HG03139 (cell line): ENCODE measurements around the gene SLC16A7.
"Not testable (repeated sequence)": the region's sequence is repeated elsewhere in the genome, so short reads cannot be mapped to it uniquely, and the experiment has no call there.

Source experiments
- ATAC-seq: cut with Tn5 transposase; IDR thresholded peaks from one replicate; pipeline ENCODE4 v1.9.1; 2021; ENCODE audit not compliant: unreplicated experiment

SLC16A7 gene

DNA sequence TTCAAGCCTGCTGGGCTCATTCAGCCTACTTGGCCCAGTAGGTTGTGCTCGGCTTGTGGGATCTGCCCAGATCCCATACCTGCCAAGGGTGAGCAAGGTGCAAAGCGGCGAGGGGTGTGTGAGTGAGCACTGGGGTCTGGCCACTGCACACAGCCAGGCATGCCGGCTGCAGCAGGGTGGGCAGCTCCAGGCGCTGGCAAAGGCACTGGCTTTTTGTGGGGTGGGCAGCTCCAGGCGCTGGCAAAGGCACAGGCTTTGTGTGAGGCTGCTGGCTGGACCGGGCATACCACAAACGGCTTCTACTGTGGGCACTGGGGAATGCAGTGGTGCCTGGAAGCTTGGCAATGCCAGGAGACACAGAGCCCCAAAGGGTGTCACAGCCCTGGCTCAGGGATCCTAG, 137.4 kb downstream of the SLC16A7 start:
- ATAC-seq = no peak

DNA sequence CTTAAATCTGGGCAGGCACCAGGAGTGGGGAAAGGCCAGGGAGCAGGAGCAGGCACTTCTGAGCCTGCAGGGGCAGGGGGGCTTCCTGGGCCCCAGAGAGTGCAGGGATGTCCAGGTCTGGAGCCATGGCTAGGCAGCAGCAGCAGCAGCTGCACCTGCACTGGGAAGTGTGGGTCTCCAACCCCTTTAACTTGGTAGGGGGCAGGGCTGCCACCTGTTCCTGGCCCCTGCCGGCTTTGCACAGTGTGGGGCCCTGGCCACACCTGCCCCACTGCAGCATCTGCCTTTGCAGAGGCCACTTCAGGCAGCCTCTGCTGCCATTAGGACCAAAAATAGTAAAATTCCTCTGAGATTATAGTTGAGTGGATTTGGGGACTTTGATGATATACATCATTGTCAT, 138.5 kb downstream of the SLC16A7 start:
- no peak for ATAC-seq

DNA sequence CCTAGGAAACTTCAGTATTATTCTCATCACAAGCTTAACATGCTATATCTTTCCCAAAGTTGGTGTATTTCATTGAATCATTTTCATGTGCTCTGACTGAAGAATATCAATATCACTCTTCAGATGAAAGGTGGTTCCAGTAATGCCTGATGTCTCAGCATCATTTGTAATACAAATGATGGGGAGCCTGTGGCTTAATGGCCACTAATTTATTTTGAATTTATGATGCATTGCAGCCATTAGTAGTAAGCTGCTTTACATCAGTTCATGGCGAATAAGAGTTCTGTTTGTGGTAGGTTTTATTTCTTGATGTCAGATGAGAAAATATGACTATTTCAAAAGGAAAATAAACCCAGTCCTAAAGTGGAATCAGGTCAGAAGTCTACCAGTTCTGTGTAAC, 139.4 kb downstream of the SLC16A7 start:
- no peak for ATAC-seq

DNA sequence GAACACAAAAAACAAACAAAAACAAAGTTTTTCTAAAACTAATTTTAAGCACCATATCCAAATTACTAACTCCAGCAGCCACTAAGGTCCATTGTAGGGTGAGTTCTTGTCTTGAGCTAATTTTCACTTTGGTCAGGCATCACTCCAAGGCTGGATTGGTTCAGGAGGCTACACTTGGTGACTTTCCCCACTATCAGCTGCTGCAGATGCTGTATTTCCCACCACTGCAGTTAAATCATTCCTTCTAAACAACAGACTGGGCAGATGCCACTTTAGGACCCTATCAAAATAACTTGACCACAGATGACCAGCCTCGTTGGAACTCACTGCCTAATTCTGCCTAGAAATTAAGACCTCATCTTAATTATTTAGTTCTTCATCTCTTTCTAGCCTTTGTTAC, 140.5 kb downstream of the SLC16A7 start:
- no peak for ATAC-seq

DNA sequence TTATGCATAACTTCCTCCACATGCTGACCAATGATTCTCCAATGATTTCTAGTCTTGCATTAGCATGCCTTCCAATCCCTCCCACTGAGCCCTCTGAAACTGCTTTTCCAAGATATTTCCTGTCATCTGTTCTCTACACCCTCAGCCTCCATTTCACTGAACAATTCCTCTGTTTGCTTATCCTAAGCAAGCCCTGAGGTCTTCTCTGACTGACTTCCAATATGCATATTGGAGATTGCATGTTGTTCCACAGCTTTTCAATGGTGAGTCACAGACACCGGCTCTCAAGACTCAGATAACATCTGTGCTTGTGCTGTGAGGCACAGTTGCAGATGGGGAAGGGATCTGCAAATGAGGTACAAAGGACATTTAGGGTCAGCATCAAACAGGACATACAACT, 141.0 kb downstream of the SLC16A7 start:
- ATAC-seq = no peak

DNA sequence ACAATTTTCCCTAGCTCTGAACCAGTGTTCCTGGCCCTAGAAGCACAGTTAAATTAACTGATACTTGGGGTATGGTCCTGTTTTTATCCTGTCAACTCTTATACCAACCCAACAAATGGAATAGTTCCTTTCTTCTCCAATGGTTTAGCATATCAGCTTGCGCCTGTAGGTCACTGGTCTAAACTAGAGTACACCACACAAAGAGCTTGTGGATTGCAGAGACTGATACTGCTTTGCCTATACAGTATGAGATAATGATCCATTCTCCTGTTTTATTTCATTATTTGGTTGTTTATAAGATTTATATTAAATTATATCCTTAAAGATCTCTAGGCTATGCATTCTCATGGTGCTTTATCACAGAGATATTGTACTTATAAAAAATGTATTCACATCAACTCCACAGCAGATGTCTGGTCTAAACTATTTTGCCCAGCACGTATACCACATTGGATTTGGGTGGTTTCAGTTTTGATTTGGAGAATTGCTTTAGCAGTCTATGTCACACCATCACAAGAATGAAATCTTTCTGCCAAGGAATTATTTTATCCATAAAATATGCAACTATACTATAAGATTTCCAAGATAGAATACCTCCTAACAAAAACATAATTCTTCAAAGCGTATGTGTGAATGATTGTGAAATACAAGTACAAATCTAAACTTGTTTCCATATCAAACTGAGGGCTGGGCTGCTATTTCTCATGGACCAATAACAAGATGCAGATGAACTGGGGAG, 142.1 kb downstream of the SLC16A7 start:
- no peak for ATAC-seq

DNA sequence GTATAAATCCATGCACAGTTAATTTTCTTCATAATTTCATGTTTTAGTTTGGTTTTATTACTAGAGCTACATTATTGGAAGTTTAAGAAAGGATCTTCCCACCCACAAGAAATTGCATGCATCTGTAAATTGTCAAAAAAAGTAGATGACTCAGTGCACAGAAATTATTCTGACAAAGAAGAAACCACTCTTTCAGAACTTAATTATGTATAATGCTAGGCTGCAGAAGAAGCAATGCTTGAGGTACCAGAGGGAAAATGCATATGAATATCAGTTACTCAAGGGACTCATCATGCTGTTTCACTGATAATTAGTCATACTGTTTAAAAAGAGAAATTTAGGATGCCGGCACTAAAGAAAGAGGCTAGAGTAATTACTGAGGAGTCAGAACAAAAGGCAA, 147.0 kb downstream of the SLC16A7 start:
- no peak for ATAC-seq

DNA sequence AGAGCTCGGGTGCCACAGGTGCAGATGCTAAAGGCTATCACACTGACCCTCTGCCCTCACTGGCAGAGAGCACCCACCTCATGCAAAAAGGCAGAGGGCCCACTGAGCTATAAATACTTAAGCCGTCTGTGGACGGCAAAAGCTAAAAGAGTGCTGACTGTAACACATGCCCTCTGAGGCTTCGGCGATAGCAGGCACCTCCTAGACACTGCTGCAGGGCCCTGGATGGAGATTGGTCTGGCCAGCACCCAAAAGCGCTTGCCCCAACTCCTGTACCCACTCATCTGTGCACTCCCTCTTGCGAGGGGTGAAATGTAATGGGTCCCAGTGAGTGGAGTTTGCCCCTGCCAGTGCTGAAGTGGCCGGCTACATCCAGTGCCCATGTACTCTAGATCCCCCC, 148.7 kb downstream of the SLC16A7 start:
- ATAC-seq = no peak

DNA sequence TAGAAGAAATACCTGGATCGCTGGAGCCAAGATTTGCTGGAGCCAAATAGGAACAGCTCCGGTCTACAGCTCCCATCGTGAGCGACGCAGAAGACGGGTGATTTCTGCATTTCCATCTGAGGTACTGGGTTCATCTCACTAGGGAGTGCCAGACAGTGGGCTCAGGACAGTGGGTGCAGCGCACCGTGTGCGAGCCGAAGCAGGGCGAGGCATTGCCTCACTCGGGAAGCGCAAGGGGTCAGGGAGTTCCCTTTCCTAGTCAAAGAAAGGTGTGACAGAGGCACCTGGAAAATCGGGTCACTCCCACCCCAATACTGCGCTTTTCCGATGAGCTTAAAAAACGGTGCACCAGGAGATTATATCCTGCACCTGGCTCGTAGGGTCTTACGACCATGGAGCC, 155.3 kb downstream of the SLC16A7 start:
- ATAC-seq = not testable (repeated sequence)

DNA sequence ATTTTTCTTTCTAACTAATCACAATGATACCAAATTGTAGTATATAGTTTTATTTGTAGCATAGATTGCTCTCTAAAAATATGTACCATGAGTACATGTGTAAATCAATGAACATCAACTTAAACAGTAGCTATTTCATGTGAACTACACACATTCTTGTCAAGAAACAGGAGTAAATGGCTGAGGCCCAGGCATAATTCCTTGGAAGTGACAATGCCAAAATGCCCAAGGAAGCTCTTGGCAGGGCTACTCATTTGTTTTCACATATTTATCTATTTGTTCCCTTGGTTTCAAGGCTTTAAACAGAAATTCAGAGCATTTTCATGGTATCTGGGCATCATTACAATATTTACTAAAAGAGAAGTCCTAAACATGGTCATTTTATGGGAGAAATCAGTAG, 165.7 kb downstream of the SLC16A7 start:
- ATAC-seq = no peak

DNA sequence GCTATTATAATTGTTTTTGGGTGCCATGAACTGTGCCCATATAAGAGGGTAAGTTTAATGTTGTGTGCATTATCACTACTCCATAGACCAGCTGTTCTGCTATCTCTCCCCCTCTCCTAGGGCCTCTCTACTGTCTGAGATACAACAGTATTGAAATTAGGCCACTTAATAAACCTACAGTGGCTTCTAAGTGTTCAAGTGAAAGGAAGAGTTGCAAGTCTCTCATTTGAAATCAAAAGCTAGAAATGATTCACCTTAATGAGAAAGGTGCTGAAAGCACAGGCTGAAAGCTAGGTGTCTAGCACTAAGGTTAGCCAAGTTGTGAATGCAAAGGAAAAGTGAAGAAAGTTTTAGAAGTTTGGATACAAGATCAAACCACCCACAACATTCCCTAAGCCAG, 168.0 kb downstream of the SLC16A7 start:
- no peak for ATAC-seq

DNA sequence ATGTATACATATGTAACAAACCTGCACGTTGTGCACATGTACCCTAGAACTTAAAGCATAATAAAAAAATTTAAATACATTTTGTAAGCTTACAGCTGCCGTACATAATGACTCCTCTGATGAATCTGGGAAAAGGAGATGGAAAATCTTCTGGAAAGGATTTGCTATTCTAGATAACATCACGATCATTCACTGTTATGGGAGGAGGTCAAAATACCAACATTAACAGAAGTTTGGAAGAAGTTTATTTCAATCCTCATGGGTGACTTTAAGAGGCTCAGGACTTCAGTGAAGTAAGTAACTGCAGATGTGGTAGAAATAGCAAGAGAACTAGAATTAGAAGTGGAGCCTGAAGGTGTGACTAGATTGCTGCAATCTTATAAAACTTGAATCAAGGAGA, 172.2 kb downstream of the SLC16A7 start:
- no peak for ATAC-seq

DNA sequence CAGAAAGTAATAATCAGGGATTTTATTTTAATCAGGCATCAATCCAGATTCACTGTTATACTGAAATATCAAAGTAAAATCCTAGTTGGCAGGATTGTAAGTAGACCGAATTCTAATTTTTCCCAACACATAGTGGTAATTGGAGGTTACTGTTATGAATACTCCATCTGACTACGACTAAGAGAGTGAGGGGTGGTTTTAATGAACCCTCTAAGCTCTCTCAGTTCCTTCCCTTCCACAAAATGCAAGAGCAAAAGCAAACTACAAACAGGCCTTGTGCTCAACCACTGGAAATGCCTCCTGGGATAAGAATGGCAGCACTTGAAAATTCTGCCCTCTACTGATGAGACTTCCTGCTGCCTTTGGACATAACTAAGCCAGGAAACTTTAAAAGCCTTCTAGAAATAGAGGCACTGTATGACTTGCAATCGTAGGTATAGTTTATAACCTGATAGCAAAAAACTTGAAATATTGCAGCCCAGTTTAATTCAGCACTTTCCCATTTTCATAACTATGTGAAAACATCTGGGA, 184.8 kb downstream of the SLC16A7 start:
- no peak for ATAC-seq

DNA sequence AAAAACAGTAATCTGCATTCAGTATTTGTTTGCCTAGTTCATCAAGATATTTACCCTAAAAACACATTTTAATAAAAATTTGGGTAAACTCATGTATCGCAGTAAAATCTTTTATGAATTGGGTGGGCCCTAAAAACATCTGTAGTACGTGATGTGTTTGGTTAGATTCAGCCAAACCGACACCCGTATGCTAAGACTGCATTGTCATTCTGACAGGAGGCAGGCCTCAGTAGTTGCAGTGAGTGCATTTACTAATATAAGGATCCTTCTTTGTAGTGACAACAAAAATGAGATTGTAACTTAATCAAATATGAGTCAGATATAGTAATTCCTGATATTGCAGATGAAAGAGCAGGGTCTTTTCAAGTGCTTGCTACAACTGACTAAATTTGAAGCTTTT, 191.8 kb downstream of the SLC16A7 start:
- ATAC-seq = no peak

DNA sequence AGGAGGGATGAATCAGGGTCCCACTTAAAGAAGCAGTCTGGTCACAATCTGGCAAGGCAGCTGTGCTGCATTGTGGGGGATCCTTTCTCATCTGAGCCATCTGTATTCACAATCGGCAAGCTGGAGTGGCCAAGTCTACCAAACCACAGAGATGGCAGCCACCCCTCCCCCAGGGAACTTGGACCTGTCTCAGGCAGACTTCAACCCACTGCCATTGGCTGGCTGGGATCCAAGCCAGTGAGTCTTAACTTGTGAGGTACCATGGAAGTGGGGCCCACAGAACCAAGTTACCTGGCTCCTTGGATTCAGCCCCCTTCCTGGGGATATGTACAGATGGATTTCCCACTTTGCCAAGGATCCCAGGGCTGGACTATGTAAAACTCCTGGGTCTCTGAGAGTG, 196.8 kb downstream of the SLC16A7 start:
- no peak for ATAC-seq

DNA sequence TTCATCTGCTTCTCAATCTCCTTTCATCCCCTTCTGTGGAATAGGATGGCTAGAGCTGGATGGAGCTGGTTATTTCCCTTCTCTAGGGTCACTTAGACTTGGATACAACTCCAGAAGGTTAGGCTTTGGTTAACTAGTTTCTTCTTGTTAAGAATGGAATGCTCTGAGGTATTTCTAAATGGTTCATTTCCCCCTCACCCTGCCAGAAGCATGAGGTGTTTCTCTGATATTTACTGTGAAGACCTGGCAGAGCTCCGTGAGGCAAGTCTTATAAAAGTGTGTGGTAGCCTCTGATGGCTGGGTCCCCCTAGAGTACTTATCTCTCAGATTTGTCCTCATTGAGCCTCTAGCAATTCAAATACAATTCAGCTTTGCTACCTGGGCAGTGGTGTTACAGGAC, 207.9 kb downstream of the SLC16A7 start:
- no peak for ATAC-seq

DNA sequence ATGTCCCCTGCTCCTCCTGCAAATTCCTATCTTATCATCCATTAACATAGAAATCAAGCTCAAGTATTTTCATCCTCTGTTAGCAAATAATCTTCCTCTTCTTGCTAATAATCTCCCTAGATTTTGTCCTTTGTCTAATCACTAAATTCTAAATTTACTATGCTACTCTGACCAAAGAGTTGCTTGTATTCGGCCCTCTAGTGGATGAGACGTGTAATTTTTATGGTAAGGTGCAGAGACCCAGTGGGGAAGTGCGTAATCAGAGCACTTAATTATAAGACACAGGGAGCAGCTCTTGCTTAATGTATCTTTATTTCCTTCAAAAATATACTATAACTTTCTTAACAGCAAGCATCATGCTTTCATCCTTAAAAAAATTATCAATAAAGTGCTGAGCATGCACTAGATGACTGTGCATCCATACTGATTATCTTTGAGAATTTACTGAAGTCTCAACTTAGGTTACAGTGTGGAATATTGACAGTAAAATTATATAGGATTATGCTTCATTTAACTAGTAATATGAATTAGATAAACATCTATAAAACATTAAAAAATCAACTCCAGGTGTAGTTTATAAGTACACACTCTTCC, 212.6 kb downstream of the SLC16A7 start:
- peak; percentile 78 for ATAC-seq

DNA sequence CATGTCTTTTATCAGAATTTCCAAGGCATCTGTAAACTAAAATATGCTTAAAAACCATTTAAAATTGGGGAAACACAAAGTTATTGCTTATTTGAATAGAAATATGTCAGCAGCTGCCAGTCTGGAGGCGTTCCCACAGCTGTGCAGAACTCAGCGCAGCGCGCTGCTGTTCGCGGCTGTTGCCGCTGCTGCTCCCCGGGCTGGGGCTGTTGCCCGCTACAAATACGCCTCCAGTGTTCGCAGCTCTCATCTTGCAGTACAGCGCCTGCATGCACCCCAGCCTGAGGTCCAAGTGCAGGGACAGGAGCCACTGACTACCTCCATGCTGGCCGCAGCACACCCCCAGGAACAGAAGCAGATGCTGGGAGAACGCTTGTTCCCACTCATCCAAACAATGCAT, 216.2 kb downstream of the SLC16A7 start:
- no peak for ATAC-seq

DNA sequence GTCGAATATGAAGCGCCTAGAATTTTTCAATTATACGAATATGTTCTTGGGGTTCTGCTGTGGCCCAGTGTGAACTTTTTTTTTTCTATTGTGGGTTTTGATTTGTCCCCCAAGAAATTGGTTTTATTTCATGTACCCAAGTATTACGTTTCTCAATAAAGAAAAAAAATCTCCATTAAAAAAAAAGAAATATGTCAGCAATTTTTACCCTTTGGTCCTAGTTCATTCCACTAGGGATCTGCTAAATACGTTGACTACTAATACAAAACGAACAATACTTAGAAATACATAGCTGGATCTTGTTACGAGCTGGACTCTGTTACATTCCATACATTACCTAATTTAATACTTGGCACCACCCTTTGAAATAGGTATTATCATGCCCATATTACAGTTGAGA, 216.9 kb downstream of the SLC16A7 start:
- no peak for ATAC-seq

DNA sequence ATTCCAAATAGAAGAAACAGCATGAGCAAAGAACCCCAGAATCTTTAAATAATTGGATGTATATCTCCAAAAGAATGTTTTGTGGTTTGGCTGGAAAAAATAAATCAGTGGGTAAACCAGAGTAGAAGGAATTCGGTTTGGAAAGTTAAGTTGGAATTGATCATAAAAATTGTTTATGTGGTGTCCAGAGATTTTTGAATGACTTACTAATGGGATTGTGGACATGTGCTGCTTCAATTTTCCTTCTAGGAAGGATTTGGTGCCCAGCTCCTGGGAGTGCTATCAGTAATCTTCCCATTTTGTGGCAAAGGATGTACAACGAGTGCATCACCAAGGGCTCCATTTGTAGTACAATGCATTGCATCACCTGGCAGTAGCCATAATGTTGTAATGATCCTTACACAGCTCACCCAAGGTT, 224.8 kb downstream of the SLC16A7 start:
- ATAC-seq = no peak

DNA sequence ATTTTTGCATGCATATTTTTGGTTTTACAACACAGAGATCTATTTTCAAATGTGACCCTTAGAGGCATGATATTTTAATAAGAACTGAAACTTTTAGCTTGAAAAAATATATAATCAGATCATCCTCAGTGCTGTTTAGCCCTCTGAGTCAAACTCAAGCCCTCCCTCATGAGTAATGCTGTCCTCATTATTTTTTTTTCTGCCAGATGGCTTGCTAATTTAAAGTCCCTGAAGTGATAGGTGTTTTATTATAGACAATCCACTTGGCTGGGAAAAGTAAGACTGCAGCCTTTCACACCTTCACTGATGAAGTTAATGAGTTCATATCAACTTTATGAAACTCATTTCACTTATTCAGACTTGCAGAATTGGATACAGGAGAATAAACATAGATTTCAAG, 227.7 kb downstream of the SLC16A7 start:
- ATAC-seq = no peak

DNA sequence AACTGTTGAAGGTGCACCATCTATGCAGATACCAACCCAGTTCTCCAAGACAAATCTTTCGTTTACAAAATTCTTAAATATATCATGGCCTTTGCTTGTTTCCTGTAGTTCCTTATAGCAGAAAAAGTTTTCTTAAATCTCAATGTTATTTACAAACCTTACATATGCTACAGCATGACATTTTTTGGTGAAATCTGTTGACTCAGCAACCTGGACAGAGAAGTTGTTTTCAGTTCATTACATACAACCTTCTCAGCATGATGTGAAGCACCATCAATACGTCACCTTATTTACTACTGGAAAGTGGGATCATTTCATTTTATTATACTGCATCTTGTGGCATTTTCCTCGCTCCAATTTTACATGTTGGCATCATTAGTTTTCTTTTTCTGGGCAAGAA, 231.9 kb downstream of the SLC16A7 start:
- no peak for ATAC-seq

DNA sequence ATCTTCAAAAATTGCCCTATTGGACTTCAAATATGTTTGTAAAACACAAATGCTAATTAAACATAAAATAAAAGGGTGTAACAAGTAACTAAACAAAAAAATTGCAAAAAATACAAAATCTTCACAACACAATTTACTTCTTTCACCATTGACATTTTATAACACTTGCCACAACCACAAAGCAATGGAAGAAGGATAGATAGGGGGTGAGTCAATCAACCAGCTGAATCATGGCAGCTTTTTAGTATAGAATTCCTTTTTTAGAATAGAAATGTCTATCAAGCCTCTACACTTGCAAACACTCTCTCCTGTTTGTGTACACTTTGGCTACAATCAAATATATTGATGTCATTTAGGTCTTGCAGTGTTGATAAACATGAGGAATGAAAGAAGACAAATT, 232.7 kb downstream of the SLC16A7 start:
- no peak for ATAC-seq
